ENCODE results near the gene PRR15L.

Gene PRR15L

GRCh38 chr17:47946516-47946915 is 11.2 kb downstream of the PRR15L start:
- H3K4me3 ChIP-seq (replicated peaks; ENCODE audit: low read depth, low read length): no peak overlapping the region
- no peak for TF ChIP-seq CTCF (IDR thresholded peaks at IDR 0.05; ENCODE audit: low read depth, low read length, missing control alignments)
- no peak for DNase-seq (ENCODE audit: extremely low read depth, low read depth)

GRCh38 chr17:47945529-47946508 is 11.9 kb downstream of the PRR15L start:
- H3K4me3 ChIP-seq (replicated peaks; ENCODE audit: low read depth, low read length): no peak overlapping the region
- no peak for TF ChIP-seq CTCF (IDR thresholded peaks at IDR 0.05; ENCODE audit: low read depth, low read length, missing control alignments)
- no peak for DNase-seq (ENCODE audit: extremely low read depth, low read depth)

GRCh38 chr17:47945080-47945479 is 12.6 kb downstream of the PRR15L start:
- DNase-seq (ENCODE audit: extremely low read depth, low read depth): no peak
- H3K4me3 ChIP-seq (replicated peaks; ENCODE audit: low read depth, low read length): no peak overlapping the region
- no peak for TF ChIP-seq CTCF (IDR thresholded peaks at IDR 0.05; ENCODE audit: low read depth, low read length, missing control alignments)

GRCh38 chr17:47942568-47942967 is 15.1 kb downstream of the PRR15L start:
- DNase-seq (ENCODE audit: extremely low read depth, low read depth): no peak
- H3K4me3 ChIP-seq (replicated peaks; ENCODE audit: low read depth, low read length): peak overlapping the region; percentile 88
- no peak for TF ChIP-seq CTCF (IDR thresholded peaks at IDR 0.05; ENCODE audit: low read depth, low read length, missing control alignments)

- no peak for DNase-seq (ENCODE audit: extremely low read depth, low read depth)
- H3K4me3 ChIP-seq (replicated peaks; ENCODE audit: low read depth, low read length): peak overlapping the region; percentile 88
Measured at GRCh38 chr17:47942096-47942510, 15.6 kb downstream of the PRR15L start.

More at GRCh38 chr17:47942096-47942510, 15.6 kb downstream of the PRR15L start:
- TF ChIP-seq CTCF (IDR thresholded peaks at IDR 0.05; ENCODE audit: low read depth, low read length, missing control alignments): no peak
